ENCODE measurements around the gene SLC5A5. TPM values are rescaled to one million over a fixed set of nuclear protein-coding genes. Genes with fewer than 3 reads are reported as not detected.

Gene SLC5A5
- total and polyA plus RNA-seq, 8 donors, result 0.02 to 0.16 TPM; not detected in 6

GRCh38 chr19:17830567-17831418 is 41.0 kb upstream of the SLC5A5 start:
- Histone ChIP-seq H3K27me3 (no peaks in the 10 kb centered on the region), H3K27ac (no peak overlapping the region), H3K9me3 (no peaks in the 10 kb centered on the region), H3K36me3 (no peaks in the 10 kb centered on the region), H3K4me3 (peak overlapping the region in 2 of 4 donors; percentile 24 to 41), H3K4me1 (no peaks in the 10 kb centered on the region)
- WGBS, 2 donors, result 9 to 11% methylated on average over 38 to 50 of the region's 50 CpGs
- intact Hi-C loops (cut with DNase I), result no loop called here
- DNase-seq, result peak; percentile 77 to 93 (median 88)
- no peak for FAIRE-seq
- TF ChIP-seq CTCF (IDR thresholded peaks at IDR 0.05), result no peak
- peak; percentile 89 to 93 (median 92) for ATAC-seq

DNA sequence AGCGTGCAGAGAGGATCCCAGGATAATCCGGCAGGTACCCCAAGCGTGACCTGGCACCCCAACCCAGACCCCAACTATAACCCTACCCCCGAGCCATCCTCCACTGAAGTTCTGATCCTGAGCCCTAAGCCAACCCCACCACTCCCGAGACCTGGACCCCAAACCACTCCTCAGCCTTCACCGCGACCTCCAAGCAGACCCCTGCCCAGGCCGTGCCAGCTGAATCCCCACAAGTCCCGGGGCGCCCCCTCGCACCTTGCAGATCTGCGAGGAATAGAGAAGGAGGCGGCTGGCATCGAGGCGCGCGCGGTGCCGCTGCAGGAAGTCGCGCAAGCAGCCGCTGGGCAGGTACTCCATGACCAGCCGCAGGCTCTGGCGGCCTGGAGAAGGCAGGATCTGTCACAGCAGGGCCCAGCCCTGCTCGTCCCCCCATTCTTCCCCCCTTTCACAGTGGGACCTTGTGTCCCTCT is 40.3 kb upstream of the SLC5A5 start:
- Histone ChIP-seq H3K4me1 (no peaks in the 10 kb centered on the region), H3K27ac (no peak overlapping the region), H3K36me3 (no peaks in the 10 kb centered on the region), H3K27me3 (no peaks in the 10 kb centered on the region), H3K9me3 (no peaks in the 10 kb centered on the region), H3K4me3 (peak overlapping the region in 2 of 4 donors; percentile 24 to 41)
- peak in 2 of 4 donors; percentile 17 to 18 for ATAC-seq
- no peak for FAIRE-seq
- no peak for TF ChIP-seq CTCF (IDR thresholded peaks at IDR 0.05)
- intact Hi-C loops (cut with DNase I), result no loop called here
- DNase-seq, result peak in 2 of 6 donors; percentile 49 to 64
- WGBS, 2 donors, result 25% methylated on average over 25 of the region's 25 CpGs

DNA sequence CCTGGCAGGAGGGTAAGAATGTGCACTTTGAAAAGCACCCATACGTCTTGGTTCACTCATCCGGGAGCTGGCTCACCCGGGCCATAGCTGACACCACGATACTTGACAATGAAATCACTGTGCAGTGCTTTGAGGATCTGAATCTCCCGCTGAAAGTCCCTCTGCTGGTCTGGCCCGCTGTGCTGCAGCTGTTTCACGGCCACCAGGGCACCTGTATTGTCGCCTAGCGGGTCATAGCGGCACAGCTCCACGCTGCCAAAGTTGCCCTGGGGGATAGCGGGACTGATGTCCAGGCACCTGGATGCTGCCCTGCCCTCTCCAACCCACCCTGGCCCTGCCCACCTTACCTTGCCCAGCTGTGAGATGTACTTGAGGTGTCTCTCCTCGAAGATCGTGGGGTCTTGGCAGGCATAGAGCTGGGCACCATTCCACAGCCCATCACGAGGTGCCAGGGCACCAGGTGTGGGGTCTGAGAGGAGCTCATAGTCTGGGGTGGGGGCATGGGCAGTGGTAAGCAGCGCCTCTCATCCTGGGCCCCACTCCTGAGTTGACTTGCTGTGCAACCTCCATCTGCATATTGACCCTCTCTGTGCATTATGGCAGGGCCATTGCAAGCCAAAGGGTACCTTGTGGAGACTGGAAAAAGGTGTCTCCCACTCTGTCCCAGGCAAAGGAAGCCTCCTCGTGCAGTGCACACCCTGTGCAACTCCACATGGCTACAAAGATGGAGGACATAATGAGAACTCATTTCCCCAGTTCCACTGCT is 39.1 kb upstream of the SLC5A5 start:
- no peak for DNase-seq
- no peak for ATAC-seq
- no peak for FAIRE-seq
- 74 to 84% methylated on average over 16 to 17 of the region's 17 CpGs for WGBS, 2 donors
- Histone ChIP-seq H3K4me3 (no peak overlapping the region), H3K27me3 (no peaks in the 10 kb centered on the region), H3K27ac (no peak overlapping the region), H3K9me3 (no peaks in the 10 kb centered on the region), H3K4me1 (no peaks in the 10 kb centered on the region), H3K36me3 (no peaks in the 10 kb centered on the region)
- intact Hi-C loops (cut with DNase I), result no loop called here
- no peak for TF ChIP-seq CTCF (IDR thresholded peaks at IDR 0.05)

GRCh38 chr19:17834350-17835181 is 37.2 kb upstream of the SLC5A5 start:
- TF ChIP-seq CTCF (IDR thresholded peaks at IDR 0.05), result no peak
- H3K36me3 ChIP-seq, result no peaks in the 10 kb centered on the region
- no peaks in the 10 kb centered on the region for H3K4me1 ChIP-seq
- no peaks in the 10 kb centered on the region for H3K27me3 ChIP-seq
- FAIRE-seq (no peak), DNase-seq (no peak), ATAC-seq (no peak)
- intact Hi-C loops (cut with DNase I), result no loop called here
- WGBS, 2 donors, result 59 to 73% methylated on average over 27 of the region's 27 CpGs
- H3K27ac ChIP-seq, result no peak overlapping the region
- H3K9me3 ChIP-seq, result no peaks in the 10 kb centered on the region
- no peak overlapping the region for H3K4me3 ChIP-seq

All from pancreas (tissue), 10 donors.